ENCODE measurements around the gene CPNE9.

The CPNE9 gene

DNA sequence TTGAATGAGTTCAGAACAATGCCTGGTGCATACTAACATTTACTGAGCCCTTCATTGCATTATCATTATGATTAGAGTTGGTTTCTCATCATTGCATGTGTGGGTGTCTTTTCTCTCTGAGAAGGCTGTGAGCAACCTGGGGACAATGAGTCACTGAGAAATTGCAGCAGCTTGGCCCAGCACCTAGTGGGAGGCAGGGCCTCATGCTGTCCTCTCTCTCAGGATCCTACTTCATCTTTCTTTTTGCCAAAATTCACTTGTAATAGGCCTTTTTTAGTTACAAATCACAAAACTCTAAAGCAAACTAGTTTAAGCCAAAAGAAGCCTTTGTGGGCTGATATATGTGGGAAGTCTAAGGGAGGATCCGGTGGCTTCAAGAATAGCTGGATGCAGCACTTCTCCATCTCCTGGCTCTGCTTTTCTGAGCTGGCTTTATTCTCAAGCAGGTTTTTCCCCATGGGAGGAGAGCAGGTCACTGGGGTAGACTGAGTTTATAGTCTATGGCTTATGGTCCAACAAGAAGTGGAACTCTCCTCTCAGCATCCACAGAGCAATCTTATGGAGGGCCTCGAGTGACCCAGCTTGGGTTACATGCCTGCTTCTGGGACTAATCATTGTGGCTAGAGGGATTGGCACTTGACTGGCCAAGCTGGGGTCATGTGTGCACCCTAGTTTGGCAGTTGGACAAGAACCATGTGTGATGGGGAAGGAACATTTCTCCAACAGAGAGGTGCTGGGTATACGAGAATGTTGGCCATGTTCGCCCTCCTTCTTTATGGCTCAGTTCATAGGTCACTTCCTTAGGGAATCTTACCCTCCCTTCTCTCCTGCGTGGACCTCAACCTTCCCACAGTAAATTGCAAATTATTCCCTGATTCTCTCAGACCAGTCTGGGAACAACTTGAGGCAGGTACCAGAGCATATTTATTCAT, 74.8 kb downstream of the CPNE9 start:
- peak; percentile 67 for DNase-seq (ENCODE audit: low read depth)

DNA sequence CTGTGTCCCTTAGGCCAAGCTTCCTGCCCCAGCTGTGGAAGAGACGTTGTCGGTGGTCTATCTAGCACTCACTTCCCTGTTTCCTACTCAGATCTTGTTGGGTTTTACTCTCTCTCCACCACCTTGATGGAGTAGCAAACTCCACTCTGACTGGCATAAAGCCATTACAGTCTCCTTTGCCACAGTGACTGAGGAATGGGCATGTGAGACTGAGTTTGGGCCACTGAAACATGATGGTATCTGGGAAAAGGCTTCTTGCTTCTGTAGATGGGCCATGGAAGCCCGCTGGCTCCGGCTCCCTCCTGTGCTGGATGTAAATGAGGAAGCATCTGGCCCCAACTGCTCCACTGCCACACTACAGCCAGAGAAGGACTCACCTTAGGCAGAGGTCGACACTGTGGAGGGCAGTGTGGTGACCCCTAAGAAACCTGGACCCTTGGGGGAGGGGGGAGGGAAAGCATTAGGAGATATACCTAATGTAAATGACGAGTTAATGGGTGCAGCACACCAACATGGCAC, 75.5 kb downstream of the CPNE9 start:
- DNase-seq (ENCODE audit: low read depth): no peak

Measured in iris pigment epithelial cell (primary cell).